Measurements from ENCODE around the gene ITGB5.
"Not testable (repeated sequence)": the region's sequence is repeated elsewhere in the genome, so short reads cannot be mapped to it uniquely, and the experiment has no call there.

ITGB5 gene

DNA sequence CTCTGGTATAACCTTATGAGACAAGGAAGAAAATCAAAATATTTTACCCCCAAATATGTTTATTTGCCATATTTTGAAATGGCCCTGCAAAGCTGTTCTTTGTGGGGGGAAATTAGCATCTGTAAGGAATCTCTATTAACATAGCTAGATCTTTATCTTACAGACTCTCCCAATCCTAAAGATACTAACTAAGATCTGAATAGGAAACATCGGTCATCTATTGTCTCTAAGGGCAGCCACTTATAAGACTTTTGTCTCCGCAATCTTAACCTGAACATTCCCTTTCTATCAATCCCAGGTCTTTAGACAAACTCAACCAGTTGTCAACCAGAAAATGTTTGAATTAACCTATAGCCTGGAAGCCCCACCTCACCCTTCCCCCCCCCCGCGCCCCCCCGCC, 135.7 kb downstream of the ITGB5 start:
- H3K4me3 ChIP-seq (ENCODE audit: low read depth, low read length), result no peak overlapping the region
- DNase-seq (ENCODE audit: low read depth), result no peak
- TF ChIP-seq, protein P1, sequence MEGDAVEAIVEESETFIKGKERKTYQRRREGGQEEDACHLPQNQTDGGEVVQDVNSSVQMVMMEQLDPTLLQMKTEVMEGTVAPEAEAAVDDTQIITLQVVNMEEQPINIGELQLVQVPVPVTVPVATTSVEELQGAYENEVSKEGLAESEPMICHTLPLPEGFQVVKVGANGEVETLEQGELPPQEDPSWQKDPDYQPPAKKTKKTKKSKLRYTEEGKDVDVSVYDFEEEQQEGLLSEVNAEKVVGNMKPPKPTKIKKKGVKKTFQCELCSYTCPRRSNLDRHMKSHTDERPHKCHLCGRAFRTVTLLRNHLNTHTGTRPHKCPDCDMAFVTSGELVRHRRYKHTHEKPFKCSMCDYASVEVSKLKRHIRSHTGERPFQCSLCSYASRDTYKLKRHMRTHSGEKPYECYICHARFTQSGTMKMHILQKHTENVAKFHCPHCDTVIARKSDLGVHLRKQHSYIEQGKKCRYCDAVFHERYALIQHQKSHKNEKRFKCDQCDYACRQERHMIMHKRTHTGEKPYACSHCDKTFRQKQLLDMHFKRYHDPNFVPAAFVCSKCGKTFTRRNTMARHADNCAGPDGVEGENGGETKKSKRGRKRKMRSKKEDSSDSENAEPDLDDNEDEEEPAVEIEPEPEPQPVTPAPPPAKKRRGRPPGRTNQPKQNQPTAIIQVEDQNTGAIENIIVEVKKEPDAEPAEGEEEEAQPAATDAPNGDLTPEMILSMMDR (IDR thresholded peaks at IDR 0.05; ENCODE audit: insufficient read depth, low read depth, low read length, missing control alignments), result no peak

DNA sequence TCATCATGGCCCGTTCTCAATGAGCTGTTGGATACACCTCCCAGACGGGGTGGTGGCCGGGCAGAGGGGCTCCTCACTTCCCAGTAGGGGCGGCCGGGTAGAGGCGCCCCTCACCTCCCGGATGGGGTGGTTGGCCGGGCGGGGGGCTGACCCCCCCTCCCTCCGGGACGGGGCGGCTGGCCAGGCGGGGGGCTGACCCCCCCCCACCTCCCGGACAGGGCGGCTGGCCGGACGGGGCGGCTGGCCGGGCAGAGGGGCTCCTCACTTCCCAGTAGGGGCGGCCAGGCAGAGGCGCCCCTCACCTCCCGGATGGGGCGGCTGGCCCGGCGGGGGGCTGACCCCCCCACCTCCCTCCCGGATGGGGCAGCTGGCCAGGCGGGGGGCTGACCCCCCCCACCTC, 137.3 kb downstream of the ITGB5 start:
- DNase-seq (ENCODE audit: low read depth); H3K4me3 ChIP-seq (ENCODE audit: low read depth, low read length): not testable (repeated sequence)

DNA sequence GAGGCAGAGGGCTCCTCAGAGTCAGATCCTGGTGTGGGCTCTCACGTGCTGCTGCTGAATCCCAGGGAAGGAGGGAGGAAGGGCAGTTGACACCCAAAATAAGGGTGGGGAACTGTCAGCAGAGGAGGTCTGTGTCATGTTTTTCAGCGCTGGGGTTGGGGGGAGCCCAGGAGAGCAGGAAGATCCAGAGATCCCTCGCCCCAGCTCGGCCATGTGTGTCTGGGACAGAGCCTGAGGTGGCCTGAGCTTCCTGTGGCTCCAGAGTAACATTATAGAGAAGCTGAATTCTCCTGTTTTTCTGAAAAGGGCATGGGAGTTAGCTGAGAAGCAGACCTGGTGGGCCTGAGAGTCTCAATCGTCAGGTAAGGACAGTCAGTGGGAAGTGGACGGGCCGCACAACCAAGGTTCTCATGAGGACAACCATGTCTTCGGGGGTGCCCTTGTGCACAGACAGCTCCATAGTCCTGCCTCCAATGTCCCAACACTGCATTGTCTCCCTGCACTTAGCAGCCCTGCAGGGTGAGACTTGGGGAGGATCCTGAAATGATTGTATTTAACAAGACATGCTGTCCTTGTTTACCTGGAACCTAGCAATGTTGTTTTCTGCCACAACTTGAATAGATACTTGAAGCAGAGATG, 138.5 kb downstream of the ITGB5 start:
- TF ChIP-seq, protein P1 (IDR thresholded peaks at IDR 0.05; ENCODE audit: insufficient read depth, low read depth, low read length, missing control alignments), result no peak
- no peak for DNase-seq (ENCODE audit: low read depth)
- no peak overlapping the region for H3K4me3 ChIP-seq (ENCODE audit: low read depth, low read length)

DNA sequence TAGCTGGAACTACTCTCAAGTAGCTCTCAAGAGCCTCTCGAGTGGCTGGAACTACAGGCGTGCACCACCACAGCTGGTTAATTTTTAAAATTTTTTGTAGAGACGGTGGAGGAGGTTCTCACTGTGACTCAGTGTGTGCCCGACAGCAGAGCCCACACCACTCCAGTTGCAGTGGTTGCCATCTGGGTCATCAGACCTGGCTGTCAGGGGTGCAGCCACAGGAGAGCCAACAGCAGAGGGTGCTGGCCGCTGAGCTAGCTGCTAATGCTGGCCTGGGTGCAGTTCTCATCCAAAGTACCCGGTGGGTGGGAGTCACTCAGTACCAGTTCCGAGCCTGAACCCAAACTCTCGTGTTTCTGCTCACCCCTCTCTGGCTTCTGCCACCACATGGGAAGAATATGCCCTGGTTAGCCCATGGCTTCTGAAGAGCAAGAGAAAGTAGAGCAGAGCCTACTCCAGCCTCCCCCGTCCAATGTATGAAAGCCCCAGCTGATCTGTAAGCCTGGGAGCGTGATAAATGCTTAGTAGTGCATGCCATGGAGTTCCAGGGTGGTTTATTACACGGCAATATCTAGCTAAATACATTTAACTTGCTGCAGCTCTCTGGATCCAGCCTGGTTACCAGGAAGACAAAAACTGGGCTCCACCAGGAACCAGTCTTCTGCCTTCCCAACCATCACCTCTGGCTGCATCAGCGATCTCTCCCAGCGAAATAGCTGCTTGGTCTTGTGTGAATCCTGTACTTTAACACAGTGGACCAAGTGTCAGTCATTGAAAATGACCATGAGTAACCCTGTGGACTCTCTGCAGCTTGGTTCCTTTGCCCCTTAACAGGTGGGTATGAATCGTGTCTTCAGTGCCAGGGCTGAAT, 139.8 kb downstream of the ITGB5 start:
- TF ChIP-seq, protein P1 (IDR thresholded peaks at IDR 0.05; ENCODE audit: insufficient read depth, low read depth, low read length, missing control alignments), result no peak
- no peak overlapping the region for H3K4me3 ChIP-seq (ENCODE audit: low read depth, low read length)
- DNase-seq (ENCODE audit: low read depth), result no peak

DNA sequence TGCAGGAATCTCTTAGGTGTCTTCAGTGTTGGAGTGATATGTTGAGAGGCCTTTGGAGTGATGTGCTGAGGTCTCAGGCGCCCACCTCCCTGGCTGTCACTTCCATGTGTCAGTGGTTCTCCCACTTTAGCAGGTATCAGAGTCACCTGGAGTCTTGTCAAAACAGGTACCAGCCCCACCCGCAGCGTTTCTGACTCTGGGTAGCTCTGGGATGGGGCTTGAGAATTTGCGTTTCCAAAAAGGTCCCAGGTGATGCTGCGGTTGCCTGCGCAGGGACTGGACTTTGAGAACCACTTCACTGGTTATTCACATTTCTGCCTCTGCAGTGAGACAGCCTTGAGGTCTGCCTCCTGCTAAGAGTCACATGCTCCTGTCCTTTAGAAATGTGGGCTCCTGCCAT, 141.4 kb downstream of the ITGB5 start:
- TF ChIP-seq, protein P1 (IDR thresholded peaks at IDR 0.05; ENCODE audit: insufficient read depth, low read depth, low read length, missing control alignments), result no peak
- H3K4me3 ChIP-seq (ENCODE audit: low read depth, low read length), result no peak overlapping the region
- DNase-seq (ENCODE audit: low read depth), result no peak

DNA sequence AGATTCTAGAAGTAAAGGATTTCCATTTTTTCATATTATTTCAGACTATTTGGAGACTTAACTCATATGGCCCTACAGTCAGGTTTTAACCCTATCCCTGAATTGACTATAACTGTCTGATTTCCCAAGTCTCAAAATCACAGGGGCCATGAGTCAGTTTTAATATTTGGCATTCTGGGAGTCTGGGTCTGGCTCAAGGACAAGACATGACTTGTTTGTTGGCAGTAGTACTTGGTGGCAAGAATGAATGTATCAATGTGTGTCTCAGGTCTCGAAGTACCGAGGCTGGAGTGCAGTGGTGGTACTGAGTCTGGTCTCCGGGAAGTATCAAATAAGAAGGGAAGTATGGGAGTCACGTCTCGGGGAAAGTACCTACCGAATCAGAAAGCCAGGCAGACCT, 146.1 kb downstream of the ITGB5 start:
- DNase-seq (ENCODE audit: low read depth), result no peak
- TF ChIP-seq, protein P1 (IDR thresholded peaks at IDR 0.05; ENCODE audit: insufficient read depth, low read depth, low read length, missing control alignments), result no peak
- H3K4me3 ChIP-seq (ENCODE audit: low read depth, low read length), result no peak overlapping the region

DNA sequence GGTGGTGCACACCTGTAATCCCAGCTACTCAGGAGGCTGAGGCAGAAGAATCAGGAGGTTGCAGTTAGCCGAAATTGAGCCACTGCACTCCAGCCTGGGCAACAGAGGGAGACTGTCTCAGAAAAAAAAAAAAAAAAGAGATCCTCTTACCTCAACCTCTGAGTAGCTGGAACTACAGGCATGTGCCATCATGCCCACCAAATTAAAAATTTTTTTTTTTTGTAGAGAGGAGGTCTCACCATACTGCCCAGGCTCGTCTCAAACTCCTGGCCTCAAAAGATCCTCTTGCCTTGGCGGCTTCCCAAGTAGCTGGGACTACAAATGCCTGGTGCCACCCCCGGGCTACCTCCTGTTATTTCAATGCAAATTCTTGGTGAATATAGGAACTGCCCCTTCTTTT, 155.4 kb downstream of the ITGB5 start:
- TF ChIP-seq, protein P1 (IDR thresholded peaks at IDR 0.05; ENCODE audit: insufficient read depth, low read depth, low read length, missing control alignments), result no peak
- DNase-seq (ENCODE audit: low read depth), result no peak
- no peak overlapping the region for H3K4me3 ChIP-seq (ENCODE audit: low read depth, low read length)
